Type B pancreatic cell (in vitro differentiated cells): ENCODE results near the gene CDK5RAP3. TPM values are rescaled to one million over a fixed set of nuclear protein-coding genes. Genes with fewer than 3 reads are reported as not detected.
A peak's percentile ranks its signal among the peaks of the same experiment; 100 is the strongest.
"Not testable (repeated sequence)": the region's sequence is repeated elsewhere in the genome, so short reads cannot be mapped to it uniquely, and the experiment has no call there.

Source experiments
- DNase-seq: peaks from one replicate; pipeline ENCODE4 v3.0.0; 2021; ENCODE audit warnings: mixed read lengths; ENCODE audit not compliant: unreplicated experiment; ENCODE audit errors: extremely low spot score
- H3K27ac Mint-ChIP-seq: 2 replicates; pipeline ENCODE4 v1.8.0; 2021; ENCODE audit warnings: mild to moderate bottlenecking, mixed read lengths
- H3K27me3 Mint-ChIP-seq: 2 replicates; pipeline ENCODE4 v1.8.0; 2021; ENCODE audit warnings: mixed read lengths
- H3K36me3 Mint-ChIP-seq: 2 replicates; pipeline ENCODE4 v1.8.0; 2021; ENCODE audit warnings: mixed read lengths
- H3K4me1 Mint-ChIP-seq: one replicate; pipeline ENCODE4 v1.8.0; 2021; ENCODE audit warnings: mixed read lengths; ENCODE audit not compliant: unreplicated experiment
- H3K4me3 Mint-ChIP-seq: 2 replicates; pipeline ENCODE4 v1.8.0; 2021; ENCODE audit warnings: mild to moderate bottlenecking, mixed read lengths
- H3K9me3 Mint-ChIP-seq: 2 replicates; pipeline ENCODE4 v1.8.0; 2021; ENCODE audit warnings: mixed read lengths
- total RNA-seq: library from RNA; stranded (reverse); gene quantifications from 2 replicates; pipeline ENCODE4 v1.2.1, GENCODE V29; 2021; ENCODE audit warnings: low replicate concordance
- TF ChIP-seq, protein P1 (sequence below): fragments of 200-600 bp; sonication (generic); conservative IDR thresholded peaks from 2 replicates; pipeline ENCODE4 v1.5.0; 2021; ENCODE audit warnings: antibody characterized with exemption, mild to moderate bottlenecking

Gene CDK5RAP3
- total RNA-seq, 1 donor from 2014 or later: 217 TPM

DNA sequence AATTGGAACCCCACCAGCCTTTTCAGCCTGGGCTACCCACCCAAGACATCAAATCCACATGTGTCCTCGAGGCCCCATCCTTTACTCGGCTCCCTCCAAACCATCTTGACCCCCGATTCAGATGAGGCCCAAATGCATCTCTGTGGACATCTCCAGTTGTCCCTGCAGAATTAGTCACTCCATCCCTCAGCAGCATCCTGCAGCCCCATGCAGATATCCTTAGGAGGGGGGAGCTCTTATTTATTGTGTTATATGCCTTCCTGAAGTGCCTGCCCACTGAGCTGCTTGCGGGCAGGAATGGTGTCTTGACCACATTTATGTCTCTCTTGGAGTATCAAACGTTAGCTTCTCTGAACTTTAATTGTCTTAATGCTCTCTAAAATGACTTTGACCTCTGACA is 15.6 kb downstream of the CDK5RAP3 start:
- peaks cover 16% of the 10 kb centered on the region for H3K36me3 Mint-ChIP-seq
- peaks cover 43% of the 10 kb centered on the region for H3K4me1 Mint-ChIP-seq
- H3K27ac Mint-ChIP-seq: peak overlapping the region; percentile 85

GRCh38 chr17:47987240-47987835 is 16.4 kb downstream of the CDK5RAP3 start:
- peak overlapping the region; percentile 23 for H3K4me3 Mint-ChIP-seq
- no peak for DNase-seq
- no peaks in the 10 kb centered on the region for H3K9me3 Mint-ChIP-seq
- H3K27ac Mint-ChIP-seq: peak overlapping the region; percentile 85
- H3K4me1 Mint-ChIP-seq: peaks cover 44% of the 10 kb centered on the region
- peaks cover 14% of the 10 kb centered on the region for H3K36me3 Mint-ChIP-seq
- H3K27me3 Mint-ChIP-seq: peaks cover 6% of the 10 kb centered on the region
- TF ChIP-seq, protein P1, sequence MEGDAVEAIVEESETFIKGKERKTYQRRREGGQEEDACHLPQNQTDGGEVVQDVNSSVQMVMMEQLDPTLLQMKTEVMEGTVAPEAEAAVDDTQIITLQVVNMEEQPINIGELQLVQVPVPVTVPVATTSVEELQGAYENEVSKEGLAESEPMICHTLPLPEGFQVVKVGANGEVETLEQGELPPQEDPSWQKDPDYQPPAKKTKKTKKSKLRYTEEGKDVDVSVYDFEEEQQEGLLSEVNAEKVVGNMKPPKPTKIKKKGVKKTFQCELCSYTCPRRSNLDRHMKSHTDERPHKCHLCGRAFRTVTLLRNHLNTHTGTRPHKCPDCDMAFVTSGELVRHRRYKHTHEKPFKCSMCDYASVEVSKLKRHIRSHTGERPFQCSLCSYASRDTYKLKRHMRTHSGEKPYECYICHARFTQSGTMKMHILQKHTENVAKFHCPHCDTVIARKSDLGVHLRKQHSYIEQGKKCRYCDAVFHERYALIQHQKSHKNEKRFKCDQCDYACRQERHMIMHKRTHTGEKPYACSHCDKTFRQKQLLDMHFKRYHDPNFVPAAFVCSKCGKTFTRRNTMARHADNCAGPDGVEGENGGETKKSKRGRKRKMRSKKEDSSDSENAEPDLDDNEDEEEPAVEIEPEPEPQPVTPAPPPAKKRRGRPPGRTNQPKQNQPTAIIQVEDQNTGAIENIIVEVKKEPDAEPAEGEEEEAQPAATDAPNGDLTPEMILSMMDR: no peak

More for the DNA sequence above, 15.6 kb downstream of the CDK5RAP3 start:
- DNase-seq: no peak
- TF ChIP-seq, protein P1: no peak
- H3K9me3 Mint-ChIP-seq: no peaks in the 10 kb centered on the region
- H3K4me3 Mint-ChIP-seq: peak overlapping the region; percentile 10
- H3K27me3 Mint-ChIP-seq: peaks cover 6% of the 10 kb centered on the region

- H3K4me1 Mint-ChIP-seq: peaks cover 49% of the 10 kb centered on the region
- peak overlapping the region; percentile 48 for H3K27ac Mint-ChIP-seq
- not testable (repeated sequence) for H3K36me3 Mint-ChIP-seq, DNase-seq, H3K27me3 Mint-ChIP-seq, H3K9me3 Mint-ChIP-seq
- H3K4me3 Mint-ChIP-seq: peak overlapping the region; percentile 9
These were observed 17.5 kb downstream of the CDK5RAP3 start for GRCh38 chr17:47988445-47988844.

GRCh38 chr17:47989159-47989558 is 18.2 kb downstream of the CDK5RAP3 start:
- DNase-seq: no peak
- Mint-ChIP-seq H3K36me3 (peaks cover 9% of the 10 kb centered on the region), H3K4me1 (peaks cover 45% of the 10 kb centered on the region), H3K27ac (peak overlapping the region; percentile 48), H3K9me3 (no peaks in the 10 kb centered on the region), H3K27me3 (peaks cover 14% of the 10 kb centered on the region), H3K4me3 (peak overlapping the region; percentile 49)
- TF ChIP-seq, protein P1: no peak

DNA sequence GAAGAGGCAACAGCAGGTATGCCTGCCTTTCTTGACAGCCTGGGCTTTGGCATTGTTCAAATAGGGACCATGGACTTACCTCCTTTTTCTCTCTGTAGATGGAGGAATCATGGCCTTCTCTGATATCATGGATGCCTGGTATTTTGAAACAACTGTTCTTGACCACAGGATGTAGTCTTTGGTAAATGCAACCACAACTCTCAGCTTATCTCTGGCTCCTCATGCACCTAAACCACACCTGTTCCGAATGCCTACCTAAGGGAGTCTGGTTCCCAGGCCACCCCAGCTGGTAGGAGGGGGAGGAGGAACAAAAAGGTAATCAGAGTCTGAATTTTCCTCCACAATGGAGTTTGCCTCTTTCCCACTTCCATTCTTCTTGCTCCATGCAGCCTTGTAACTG is 18.8 kb downstream of the CDK5RAP3 start:
- TF ChIP-seq, protein P1: no peak
- peaks cover 45% of the 10 kb centered on the region for H3K4me1 Mint-ChIP-seq
- H3K36me3 Mint-ChIP-seq: peaks cover 9% of the 10 kb centered on the region
- H3K27me3 Mint-ChIP-seq: peaks cover 18% of the 10 kb centered on the region
- no peak for DNase-seq
- H3K27ac Mint-ChIP-seq: peak overlapping the region; percentile 48
- no peaks in the 10 kb centered on the region for H3K9me3 Mint-ChIP-seq
- peak overlapping the region; percentile 48 for H3K4me3 Mint-ChIP-seq

- TF ChIP-seq, protein P1: no peak
- no peak for DNase-seq
- Mint-ChIP-seq H3K4me3 (peak overlapping the region; percentile 25), H3K27me3 (peaks cover 25% of the 10 kb centered on the region), H3K27ac (no peak overlapping the region), H3K9me3 (no peaks in the 10 kb centered on the region), H3K4me1 (peaks cover 52% of the 10 kb centered on the region), H3K36me3 (peaks cover 5% of the 10 kb centered on the region)
These were observed 20.2 kb downstream of the CDK5RAP3 start for GRCh38 chr17:47990962-47991731.
